ENCODE results near the gene MANF. TPM values are rescaled to one million over a fixed set of nuclear protein-coding genes. Genes with fewer than 3 reads are reported as not detected.
"Not testable (repeated sequence)": the region's sequence is repeated elsewhere in the genome, so short reads cannot be mapped to it uniquely, and the experiment has no call there.

Gene MANF
- total and polyA plus RNA-seq, 9 donors = 60.8 to 93.1 (median 71.2) TPM

DNA sequence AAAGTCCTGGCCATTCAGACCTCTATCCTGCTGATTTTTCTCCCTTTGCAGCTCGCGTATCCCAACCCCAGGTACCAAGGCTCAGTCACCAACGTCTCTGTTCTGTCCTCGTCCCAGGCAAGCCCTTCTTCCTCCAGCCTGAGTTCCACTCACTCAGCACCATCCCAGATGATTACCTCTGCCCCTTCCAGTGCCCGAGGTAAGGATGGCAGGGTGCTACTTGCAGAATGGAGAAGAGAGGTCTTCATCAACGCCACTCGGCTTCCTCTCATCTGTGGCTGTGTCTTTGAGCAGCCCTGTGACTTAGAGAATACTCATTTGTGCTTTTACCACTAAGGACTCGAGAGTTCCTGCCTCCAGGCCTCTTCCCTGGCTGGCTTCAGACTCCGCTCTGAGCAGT lies 22.6 kb upstream of the MANF start:
- Histone ChIP-seq H3K9me3 (replicated peaks; ENCODE audit: control insufficient read depth, low read depth, low read length) (no peaks in the 10 kb centered on the region), H3K27ac (ENCODE audit: low read length) (no peak overlapping the region), H3K4me3 (ENCODE audit: low read length) (no peak overlapping the region), H3K4me1 (ENCODE audit: control insufficient read depth, insufficient read depth, low read length) (no peaks in the 10 kb centered on the region), H3K27me3 (ENCODE audit: control insufficient read depth, insufficient read depth, low read length) (no peaks in the 10 kb centered on the region), H3K36me3 (ENCODE audit: control insufficient read depth, insufficient read depth, low read length) (no peaks in the 10 kb centered on the region)
- 80% methylated on average over 6 of the region's 9 CpGs for WGBS (ENCODE audit: insufficient coverage)
- DNase-seq = no peak

DNA sequence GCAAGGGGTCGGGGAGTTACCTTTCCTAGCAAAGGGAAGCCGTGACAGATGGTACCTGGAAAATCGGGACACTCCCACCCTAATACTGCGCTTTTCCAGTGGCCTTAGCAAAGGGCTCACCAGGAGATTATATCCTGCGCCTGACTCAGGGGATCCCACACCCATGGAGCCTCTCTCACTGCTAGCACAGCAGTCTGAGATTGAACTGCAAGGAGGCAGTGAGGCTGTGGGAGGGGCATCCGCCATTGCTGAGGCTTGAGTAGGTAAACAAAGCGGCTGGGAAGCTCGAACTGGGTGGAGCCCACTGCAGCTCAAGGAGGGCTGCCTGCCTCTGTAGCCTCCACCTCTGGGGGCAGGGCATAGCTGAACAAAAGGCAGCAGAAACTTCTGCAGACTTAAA lies 16.8 kb upstream of the MANF start:
- not testable (repeated sequence) for H3K9me3 ChIP-seq (replicated peaks; ENCODE audit: control insufficient read depth, low read depth, low read length); H3K27me3 ChIP-seq (ENCODE audit: control insufficient read depth, insufficient read depth, low read length); H3K4me1 ChIP-seq (ENCODE audit: control insufficient read depth, insufficient read depth, low read length); H3K36me3 ChIP-seq (ENCODE audit: control insufficient read depth, insufficient read depth, low read length); H3K27ac ChIP-seq (ENCODE audit: low read length); DNase-seq; H3K4me3 ChIP-seq (ENCODE audit: low read length)
- WGBS (ENCODE audit: insufficient coverage) = 97% methylated on average over 3 of the region's 8 CpGs

DNA sequence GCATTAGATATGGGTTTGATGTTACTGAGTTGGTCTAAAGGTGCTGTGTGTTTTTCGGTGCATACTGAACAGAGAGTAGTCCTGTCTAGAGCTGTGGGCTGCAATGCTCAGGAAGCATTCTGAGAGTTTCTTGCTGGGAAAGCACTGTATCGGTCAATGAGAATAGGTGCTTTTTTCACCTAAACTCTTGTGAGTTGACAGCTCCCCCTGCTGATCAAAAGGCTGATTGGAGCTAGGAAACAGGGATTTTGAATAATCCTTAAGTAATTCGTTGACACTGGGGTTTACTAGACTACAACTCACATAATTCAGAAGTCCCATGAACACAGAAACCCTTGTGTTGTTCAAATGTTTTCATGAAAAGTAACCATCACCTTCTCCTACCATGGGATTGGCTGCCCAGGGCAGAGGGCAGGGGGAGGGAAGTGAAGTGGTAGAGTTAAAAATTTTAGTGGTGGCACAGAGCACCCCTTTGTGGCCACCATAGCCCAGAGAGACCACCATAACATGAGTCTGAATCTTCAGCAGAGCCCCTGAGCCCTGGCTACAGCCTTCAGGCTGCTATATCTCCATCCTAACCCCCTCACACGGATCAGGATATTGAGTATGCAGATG lies 13.0 kb upstream of the MANF start:
- Histone ChIP-seq H3K9me3 (replicated peaks; ENCODE audit: control insufficient read depth, low read depth, low read length) (peaks cover 2% of the 10 kb centered on the region), H3K36me3 (ENCODE audit: control insufficient read depth, insufficient read depth, low read length) (no peaks in the 10 kb centered on the region), H3K4me3 (ENCODE audit: low read length) (no peak overlapping the region), H3K27me3 (ENCODE audit: control insufficient read depth, insufficient read depth, low read length) (no peaks in the 10 kb centered on the region), H3K27ac (ENCODE audit: low read length) (no peak overlapping the region), H3K4me1 (ENCODE audit: control insufficient read depth, insufficient read depth, low read length) (no peaks in the 10 kb centered on the region)
- no CpG with 5 or more reads among the region's 4 CpGs for WGBS (ENCODE audit: insufficient coverage)
- DNase-seq = peak; percentile 68

DNA sequence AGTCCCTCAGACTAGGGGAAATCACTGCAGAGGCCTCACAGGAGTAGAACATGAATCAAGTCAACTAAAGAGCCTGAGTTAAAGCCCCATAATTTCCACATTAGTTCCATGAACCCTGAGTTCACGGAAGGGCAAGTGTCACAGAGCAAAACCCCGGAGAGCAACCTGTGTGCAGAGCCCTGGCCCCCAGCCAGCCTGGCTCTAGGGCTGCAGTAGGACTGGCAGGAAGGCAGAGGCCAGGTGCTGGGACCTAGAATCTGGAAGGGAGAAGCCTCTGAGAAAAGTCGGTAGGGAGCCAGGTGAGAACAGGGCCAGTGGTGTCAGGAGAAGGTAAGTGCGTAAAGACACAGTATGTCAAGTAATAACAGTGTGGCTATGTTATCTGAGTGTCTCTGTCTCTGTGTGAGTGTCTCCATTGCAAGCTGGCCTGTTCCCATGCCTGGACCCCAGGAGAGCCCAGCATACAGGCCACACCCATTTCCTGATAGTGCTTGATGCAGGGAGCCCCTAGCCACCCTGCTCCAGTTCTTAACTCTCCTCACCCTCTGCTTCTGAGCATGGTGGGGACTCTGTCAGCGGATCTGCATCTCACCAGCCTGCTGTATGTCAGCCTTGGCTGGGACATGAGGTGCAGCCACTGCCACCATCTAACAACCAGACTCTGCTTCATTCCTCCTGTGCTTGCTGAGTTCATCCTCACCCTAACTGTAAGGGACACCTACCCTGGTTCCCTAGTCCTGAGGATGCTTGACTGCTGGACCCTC lies 11.3 kb upstream of the MANF start:
- Histone ChIP-seq H3K4me1 (ENCODE audit: control insufficient read depth, insufficient read depth, low read length) (peaks cover 7% of the 10 kb centered on the region), H3K27me3 (ENCODE audit: control insufficient read depth, insufficient read depth, low read length) (no peaks in the 10 kb centered on the region), H3K36me3 (ENCODE audit: control insufficient read depth, insufficient read depth, low read length) (no peaks in the 10 kb centered on the region), H3K27ac (ENCODE audit: low read length) (no peak overlapping the region), H3K4me3 (ENCODE audit: low read length) (no peak overlapping the region), H3K9me3 (replicated peaks; ENCODE audit: control insufficient read depth, low read depth, low read length) (no peaks in the 10 kb centered on the region)
- WGBS (ENCODE audit: insufficient coverage) = 75% methylated on average over 4 of the region's 5 CpGs
- no peak for DNase-seq

DNA sequence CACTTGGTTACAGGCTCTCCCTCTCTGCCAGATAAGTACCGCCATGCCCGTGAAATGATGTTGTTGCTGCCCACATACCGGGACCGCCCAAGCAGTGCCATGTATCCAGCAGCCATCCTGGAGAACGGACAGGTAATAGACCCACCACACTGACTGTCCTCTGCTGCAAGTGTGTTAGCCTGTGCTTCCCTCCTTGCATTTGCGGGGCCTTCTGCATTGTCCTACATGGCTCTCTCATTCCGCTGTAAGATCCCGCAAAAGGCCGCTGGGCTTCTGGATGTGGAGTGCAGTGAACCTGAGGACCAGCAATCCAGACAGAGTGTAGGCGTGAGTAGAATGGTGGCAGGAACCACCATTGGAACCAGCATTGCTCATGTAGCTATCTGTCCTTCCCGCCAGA lies 10.6 kb upstream of the MANF start:
- Histone ChIP-seq H3K27ac (ENCODE audit: low read length) (no peak overlapping the region), H3K4me1 (ENCODE audit: control insufficient read depth, insufficient read depth, low read length) (peaks cover 13% of the 10 kb centered on the region), H3K36me3 (ENCODE audit: control insufficient read depth, insufficient read depth, low read length) (no peaks in the 10 kb centered on the region), H3K27me3 (ENCODE audit: control insufficient read depth, insufficient read depth, low read length) (no peaks in the 10 kb centered on the region), H3K4me3 (ENCODE audit: low read length) (no peak overlapping the region), H3K9me3 (replicated peaks; ENCODE audit: control insufficient read depth, low read depth, low read length) (no peaks in the 10 kb centered on the region)
- DNase-seq = no peak
- 94% methylated on average over 10 of the region's 11 CpGs for whole genome bisulfite sequencing (ENCODE audit: insufficient coverage)

DNA sequence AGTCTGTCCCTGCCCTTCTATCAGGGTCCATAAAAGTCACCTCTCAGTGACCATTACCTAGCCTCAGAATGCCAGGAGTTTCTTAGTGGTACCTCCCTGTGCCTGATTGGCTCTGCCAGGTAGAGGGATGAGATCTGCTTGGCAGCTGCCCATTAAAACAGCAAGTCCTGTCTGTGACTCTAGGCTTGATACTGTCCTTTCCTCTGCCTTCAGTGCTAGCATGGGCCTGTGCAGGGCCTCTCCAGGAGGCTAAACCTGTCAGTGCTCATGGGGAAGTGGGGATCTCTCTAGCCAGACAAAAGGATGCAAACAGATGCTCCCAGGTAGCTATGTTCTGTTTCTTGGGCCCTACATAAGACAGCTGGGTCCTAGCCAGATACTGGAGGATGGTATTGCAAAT lies 10.0 kb upstream of the MANF start:
- Histone ChIP-seq H3K9me3 (replicated peaks; ENCODE audit: control insufficient read depth, low read depth, low read length) (no peaks in the 10 kb centered on the region), H3K4me3 (ENCODE audit: low read length) (no peak overlapping the region), H3K27ac (ENCODE audit: low read length) (no peak overlapping the region), H3K36me3 (ENCODE audit: control insufficient read depth, insufficient read depth, low read length) (no peaks in the 10 kb centered on the region), H3K27me3 (ENCODE audit: control insufficient read depth, insufficient read depth, low read length) (no peaks in the 10 kb centered on the region), H3K4me1 (ENCODE audit: control insufficient read depth, insufficient read depth, low read length) (peaks cover 17% of the 10 kb centered on the region)
- DNase-seq = no peak

DNA sequence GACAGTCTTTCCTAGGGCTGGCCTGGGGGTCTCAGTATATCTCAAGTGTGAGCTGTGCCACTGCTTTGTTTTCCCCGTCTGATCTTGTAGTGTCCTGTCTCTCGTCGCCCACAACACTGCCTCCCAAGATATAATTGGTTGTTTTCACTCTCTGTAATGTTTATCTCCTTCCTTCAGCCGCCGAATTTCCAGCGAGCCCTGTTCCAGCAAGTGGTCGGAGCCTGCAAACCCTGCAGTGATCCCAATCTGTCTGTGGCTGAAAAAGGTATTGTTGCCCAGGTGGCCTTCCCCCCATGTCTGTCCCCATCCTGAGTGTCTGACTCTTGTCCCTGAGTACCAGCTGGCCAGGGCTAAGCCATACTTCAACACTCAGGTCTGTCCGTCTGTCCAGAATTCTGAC lies 9.5 kb upstream of the MANF start:
- no peak for DNase-seq
- Histone ChIP-seq H3K9me3 (replicated peaks; ENCODE audit: control insufficient read depth, low read depth, low read length) (no peaks in the 10 kb centered on the region), H3K27ac (ENCODE audit: low read length) (no peak overlapping the region), H3K4me3 (ENCODE audit: low read length) (no peak overlapping the region), H3K36me3 (ENCODE audit: control insufficient read depth, insufficient read depth, low read length) (no peaks in the 10 kb centered on the region), H3K4me1 (ENCODE audit: control insufficient read depth, insufficient read depth, low read length) (peaks cover 17% of the 10 kb centered on the region), H3K27me3 (ENCODE audit: control insufficient read depth, insufficient read depth, low read length) (no peaks in the 10 kb centered on the region)
- WGBS (ENCODE audit: insufficient coverage) = 51% methylated on average over 5 of the region's 8 CpGs

DNA sequence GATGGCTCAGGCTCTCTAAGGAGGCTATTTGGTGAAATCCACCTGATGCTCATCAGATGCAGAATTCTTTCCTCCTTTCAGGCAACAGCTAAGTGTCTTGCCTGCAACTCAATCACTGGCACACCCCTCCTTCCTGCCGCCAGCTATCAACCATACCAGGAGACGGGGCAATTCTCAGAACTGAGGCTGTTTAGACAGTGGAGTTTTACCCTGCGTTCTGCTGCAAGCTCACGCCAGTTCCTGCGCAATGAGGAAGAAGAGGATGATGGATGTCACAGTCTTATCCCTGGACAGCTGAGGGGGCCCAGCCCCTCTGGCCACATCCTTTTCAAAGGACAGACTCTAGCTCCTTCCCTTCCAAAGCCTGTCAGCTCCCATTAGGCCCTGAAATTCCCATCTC lies 7.0 kb upstream of the MANF start:
- no peaks in the 10 kb centered on the region for H3K9me3 ChIP-seq (replicated peaks; ENCODE audit: control insufficient read depth, low read depth, low read length)
- H3K27ac ChIP-seq (ENCODE audit: low read length) = no peak overlapping the region
- no peaks in the 10 kb centered on the region for H3K27me3 ChIP-seq (ENCODE audit: control insufficient read depth, insufficient read depth, low read length)
- 83% methylated on average over 3 of the region's 5 CpGs for WGBS (ENCODE audit: insufficient coverage)
- no peak overlapping the region for H3K4me3 ChIP-seq (ENCODE audit: low read length)
- H3K36me3 ChIP-seq (ENCODE audit: control insufficient read depth, insufficient read depth, low read length) = no peaks in the 10 kb centered on the region
- DNase-seq = no peak
- peaks cover 17% of the 10 kb centered on the region for H3K4me1 ChIP-seq (ENCODE audit: control insufficient read depth, insufficient read depth, low read length)

DNA sequence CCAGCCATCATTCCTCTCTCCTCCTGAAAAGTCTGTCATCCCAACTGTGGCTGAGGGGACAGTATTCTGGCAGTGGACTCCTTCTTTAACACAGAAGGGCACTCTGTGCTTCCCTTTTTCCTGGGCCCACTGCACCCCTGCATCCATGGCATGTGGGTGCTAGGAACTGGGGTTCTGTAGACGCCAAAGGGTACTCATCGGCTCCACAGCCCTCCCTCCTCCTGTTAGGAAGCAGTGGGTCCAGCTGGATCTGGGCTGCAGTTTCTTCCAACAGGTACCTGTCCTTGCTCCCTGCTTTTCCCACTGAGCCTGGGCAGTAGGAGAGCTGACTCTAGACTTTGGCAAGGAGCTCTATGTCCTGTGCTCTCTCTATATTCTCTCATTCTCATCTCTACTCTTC lies 6.4 kb upstream of the MANF start:
- Histone ChIP-seq H3K4me1 (ENCODE audit: control insufficient read depth, insufficient read depth, low read length) (peaks cover 20% of the 10 kb centered on the region), H3K36me3 (ENCODE audit: control insufficient read depth, insufficient read depth, low read length) (no peaks in the 10 kb centered on the region), H3K27me3 (ENCODE audit: control insufficient read depth, insufficient read depth, low read length) (no peaks in the 10 kb centered on the region), H3K4me3 (ENCODE audit: low read length) (no peak overlapping the region), H3K9me3 (replicated peaks; ENCODE audit: control insufficient read depth, low read depth, low read length) (no peaks in the 10 kb centered on the region), H3K27ac (ENCODE audit: low read length) (no peak overlapping the region)
- DNase-seq = no peak
- 100% methylated on average over 2 of the region's 2 CpGs for WGBS (ENCODE audit: insufficient coverage)

DNA sequence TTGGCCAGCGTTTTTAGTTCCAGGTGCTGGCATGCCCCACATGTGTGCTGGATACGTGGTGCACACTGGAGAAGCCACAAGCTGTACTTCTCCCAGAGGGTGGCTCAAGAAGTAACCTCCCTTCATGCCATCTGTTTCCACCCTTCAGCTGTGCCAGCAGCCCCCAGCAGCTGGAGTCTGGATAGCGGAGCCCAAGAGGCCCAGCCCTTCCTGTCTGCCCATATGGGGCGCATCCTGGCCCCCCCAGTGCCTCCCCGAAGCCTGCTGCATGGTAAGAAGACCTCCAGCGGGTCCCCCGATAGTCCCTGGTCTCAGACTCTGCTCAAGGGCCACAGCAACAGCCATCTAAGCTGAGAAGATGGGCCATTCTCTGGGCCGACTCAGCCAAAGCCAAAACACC lies 5.8 kb upstream of the MANF start:
- H3K36me3 ChIP-seq (ENCODE audit: control insufficient read depth, insufficient read depth, low read length) = no peaks in the 10 kb centered on the region
- H3K4me1 ChIP-seq (ENCODE audit: control insufficient read depth, insufficient read depth, low read length) = peaks cover 23% of the 10 kb centered on the region
- 63% methylated on average over 7 of the region's 8 CpGs for WGBS (ENCODE audit: insufficient coverage)
- no peaks in the 10 kb centered on the region for H3K9me3 ChIP-seq (replicated peaks; ENCODE audit: control insufficient read depth, low read depth, low read length)
- no peak overlapping the region for H3K4me3 ChIP-seq (ENCODE audit: low read length)
- no peaks in the 10 kb centered on the region for H3K27me3 ChIP-seq (ENCODE audit: control insufficient read depth, insufficient read depth, low read length)
- DNase-seq = peak; percentile 39
- no peak overlapping the region for H3K27ac ChIP-seq (ENCODE audit: low read length)
